ENCODE measurements around the gene SEPHS1. TPM values are rescaled to one million over a fixed set of nuclear protein-coding genes. Genes with fewer than 3 reads are reported as not detected.
"Not testable (repeated sequence)": the region's sequence is repeated elsewhere in the genome, so short reads cannot be mapped to it uniquely, and the experiment has no call there.

SEPHS1 gene
- total and polyA plus RNA-seq, 2 experiments from 2014 or later: 45.9 to 52.8 TPM

- peak overlapping the region; percentile 84 for H3K4me2 ChIP-seq
Observed at GRCh38 chr10:13383399-13383761, 35.3 kb upstream of the SEPHS1 start.

GRCh38 chr10:13382703-13383398 lies 34.8 kb upstream of the SEPHS1 start:
- H3K79me2 ChIP-seq: no peaks in the 10 kb centered on the region
- peak overlapping the region; percentile 84 for H3K4me2 ChIP-seq
- peak overlapping the region; percentile 89 for H3K27ac ChIP-seq
- no peaks in the 10 kb centered on the region for H3K36me3 ChIP-seq (replicated peaks; ENCODE audit: insufficient read depth, low read depth)
- H3K4me3 ChIP-seq: peak overlapping the region; percentile 15
- H3K4me1 ChIP-seq (ENCODE audit: insufficient read depth): no peaks in the 10 kb centered on the region
- WGBS (ENCODE audit: low lambda C conversion rate, missing lambda C conversion rate): 38% methylated on average over 23 of the region's 23 CpGs
- peak; percentile 55 for DNase-seq (ENCODE audit: low spot score)
- H3K9me3 ChIP-seq (ENCODE audit: low read depth): no peaks in the 10 kb centered on the region
- no peak for TF ChIP-seq EZH2 (IDR thresholded peaks at IDR 0.05; ENCODE audit: borderline replicate concordance)
- no peak for TF ChIP-seq CTCF (IDR thresholded peaks at IDR 0.05; ENCODE audit: poor library complexity)
- TF ChIP-seq EZH2phosphoT487 (IDR thresholded peaks at IDR 0.05; ENCODE audit: low read depth, severe bottlenecking, unreplicated experiment): no peak
- no peaks in the 10 kb centered on the region for H4K20me1 ChIP-seq (ENCODE audit: insufficient read depth, poor library complexity, severe bottlenecking)
- H2AFZ ChIP-seq: peak overlapping the region; percentile 54
- H3K9me2 ChIP-seq (replicated peaks; ENCODE audit: insufficient read depth): no peaks in the 10 kb centered on the region
- H3K27me3 ChIP-seq: peaks cover 3% of the 10 kb centered on the region

More at GRCh38 chr10:13383399-13383761, 35.3 kb upstream of the SEPHS1 start:
- Histone ChIP-seq H4K20me1 (ENCODE audit: insufficient read depth, poor library complexity, severe bottlenecking) (no peaks in the 10 kb centered on the region), H3K36me3 (replicated peaks; ENCODE audit: insufficient read depth, low read depth) (no peaks in the 10 kb centered on the region), H3K79me2 (no peaks in the 10 kb centered on the region), H2AFZ (peak overlapping the region; percentile 54), H3K9me3 (ENCODE audit: low read depth) (no peaks in the 10 kb centered on the region), H3K27me3 (peaks cover 3% of the 10 kb centered on the region), H3K9me2 (replicated peaks; ENCODE audit: insufficient read depth) (no peaks in the 10 kb centered on the region), H3K4me3 (peak overlapping the region; percentile 15), H3K27ac (peak overlapping the region; percentile 89), H3K4me1 (ENCODE audit: insufficient read depth) (no peaks in the 10 kb centered on the region)
- 9% methylated on average over 18 of the region's 18 CpGs for WGBS (ENCODE audit: low lambda C conversion rate, missing lambda C conversion rate)
- DNase-seq (ENCODE audit: low spot score): peak; percentile 72
- TF ChIP-seq EZH2phosphoT487 (IDR thresholded peaks at IDR 0.05; ENCODE audit: low read depth, severe bottlenecking, unreplicated experiment): no peak
- no peak for TF ChIP-seq EZH2 (IDR thresholded peaks at IDR 0.05; ENCODE audit: borderline replicate concordance)
- TF ChIP-seq CTCF (IDR thresholded peaks at IDR 0.05; ENCODE audit: poor library complexity): no peak

- not testable (repeated sequence) for H3K4me3 ChIP-seq; H2AFZ ChIP-seq; H3K9me3 ChIP-seq (ENCODE audit: low read depth); DNase-seq (ENCODE audit: low spot score); H3K27me3 ChIP-seq; H3K36me3 ChIP-seq (replicated peaks; ENCODE audit: insufficient read depth, low read depth); H4K20me1 ChIP-seq (ENCODE audit: insufficient read depth, poor library complexity, severe bottlenecking); H3K79me2 ChIP-seq; H3K4me1 ChIP-seq (ENCODE audit: insufficient read depth); H3K9me2 ChIP-seq (replicated peaks; ENCODE audit: insufficient read depth); H3K4me2 ChIP-seq; H3K27ac ChIP-seq
- WGBS (ENCODE audit: low lambda C conversion rate, missing lambda C conversion rate): 98% methylated on average over 4 of the region's 4 CpGs
Observed at GRCh38 chr10:13379061-13379460, 31.0 kb upstream of the SEPHS1 start.

GRCh38 chr10:13376746-13377145 lies 28.7 kb upstream of the SEPHS1 start:
- Histone ChIP-seq H3K9me2 (replicated peaks; ENCODE audit: insufficient read depth) (no peaks in the 10 kb centered on the region), H3K4me3 (no peak overlapping the region), H3K9me3 (ENCODE audit: low read depth) (no peaks in the 10 kb centered on the region), H3K27me3 (no peaks in the 10 kb centered on the region), H3K4me2 (peak overlapping the region; percentile 25), H3K4me1 (ENCODE audit: insufficient read depth) (no peaks in the 10 kb centered on the region), H3K36me3 (replicated peaks; ENCODE audit: insufficient read depth, low read depth) (no peaks in the 10 kb centered on the region), H3K79me2 (no peaks in the 10 kb centered on the region), H4K20me1 (ENCODE audit: insufficient read depth, poor library complexity, severe bottlenecking) (no peaks in the 10 kb centered on the region), H3K27ac (no peak overlapping the region), H2AFZ (no peak overlapping the region)
- DNase-seq (ENCODE audit: low spot score): no peak
- no peak for TF ChIP-seq EZH2phosphoT487 (IDR thresholded peaks at IDR 0.05; ENCODE audit: low read depth, severe bottlenecking, unreplicated experiment)
- TF ChIP-seq CTCF (IDR thresholded peaks at IDR 0.05; ENCODE audit: poor library complexity): no peak
- no peak for TF ChIP-seq EZH2 (IDR thresholded peaks at IDR 0.05; ENCODE audit: borderline replicate concordance)
- 46% methylated on average over 6 of the region's 6 CpGs for WGBS (ENCODE audit: low lambda C conversion rate, missing lambda C conversion rate)
